Fibroblast of villous mesenchyme (primary cell): Measurements from ENCODE around the gene MEF2A. TPM values are rescaled to one million over a fixed set of nuclear protein-coding genes. Genes with fewer than 3 reads are reported as not detected.
"Not testable (repeated sequence)": the region's sequence is repeated elsewhere in the genome, so short reads cannot be mapped to it uniquely, and the experiment has no call there.

ENCODE experiments used
- DNase-seq: peaks from one replicate; pipeline ENCODE4 v3.0.0-alpha.2; 2010; ENCODE audit warnings: low read depth
- H3K4me3 ChIP-seq: 2 replicates; pipeline ENCODE4 v1.5.1; 2011; ENCODE audit warnings: low read depth, mild to moderate bottlenecking, low read length
- total RNA-seq: library from RNA; depleted of rRNA; stranded (reverse); fragments of >200 nt; gene quantifications from 2 replicates; pipeline ENCODE4 v1.2.3, GENCODE V29; 2012
- TF ChIP-seq, protein P1 (sequence below): IDR thresholded peaks from 2 replicates; pipeline ENCODE4 v1.5.1; 2012; ENCODE audit warnings: low read depth, mild to moderate bottlenecking, low read length; ENCODE audit not compliant: insufficient read depth

Gene MEF2A
- total RNA-seq = 28.1 and 38.7 TPM in 2 replicates

DNA sequence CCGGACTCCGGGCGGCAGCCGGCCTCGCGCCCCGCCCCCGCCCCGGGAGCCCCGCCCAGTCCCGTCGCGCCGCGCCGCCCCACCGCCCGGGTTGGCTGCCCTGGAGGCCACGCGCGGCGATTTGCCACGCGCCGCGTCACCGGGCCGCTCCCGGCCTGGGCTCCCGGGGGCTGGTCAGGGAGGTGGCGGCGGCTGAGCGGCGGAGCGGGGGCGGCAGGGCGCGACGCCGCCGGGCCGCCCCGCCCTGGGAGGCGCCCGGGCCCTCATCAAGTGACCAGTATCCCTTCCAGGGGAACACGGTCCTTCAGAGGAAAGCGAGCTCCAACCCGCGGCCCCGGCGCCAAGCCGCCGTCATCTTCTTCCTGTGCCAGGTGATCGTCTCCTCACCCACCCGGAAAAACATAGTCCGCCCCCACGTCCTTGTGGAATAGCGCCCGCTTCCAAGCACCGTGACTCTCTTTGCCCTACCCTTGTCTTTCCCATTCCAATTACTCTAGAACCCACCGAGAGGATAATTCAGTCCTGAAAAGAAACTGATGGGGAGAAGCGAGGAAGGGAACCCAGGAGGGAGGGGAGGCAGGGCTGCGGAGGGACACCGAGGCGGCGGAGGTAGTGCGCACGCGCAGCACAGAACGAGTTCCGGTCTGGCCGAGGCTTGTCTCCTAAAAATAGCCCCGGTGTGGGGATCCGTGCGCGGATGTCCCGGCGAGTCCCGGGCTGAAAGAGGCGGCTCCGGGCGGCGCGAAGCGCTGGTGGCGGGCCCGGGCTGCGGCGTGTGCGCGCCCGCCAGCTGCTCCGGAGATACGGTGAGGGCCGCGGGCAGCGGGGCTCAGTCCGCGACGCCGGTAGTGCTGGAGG lies at the start of gene MEF2A:
TSS of gene MEF2A (plus strand) at position 686 of the 858 bp plus-strand sequence. CDS start 67,136 bp downstream, outside the sequence.
- DNase-seq = peak; percentile 95
- TF ChIP-seq, protein P1, sequence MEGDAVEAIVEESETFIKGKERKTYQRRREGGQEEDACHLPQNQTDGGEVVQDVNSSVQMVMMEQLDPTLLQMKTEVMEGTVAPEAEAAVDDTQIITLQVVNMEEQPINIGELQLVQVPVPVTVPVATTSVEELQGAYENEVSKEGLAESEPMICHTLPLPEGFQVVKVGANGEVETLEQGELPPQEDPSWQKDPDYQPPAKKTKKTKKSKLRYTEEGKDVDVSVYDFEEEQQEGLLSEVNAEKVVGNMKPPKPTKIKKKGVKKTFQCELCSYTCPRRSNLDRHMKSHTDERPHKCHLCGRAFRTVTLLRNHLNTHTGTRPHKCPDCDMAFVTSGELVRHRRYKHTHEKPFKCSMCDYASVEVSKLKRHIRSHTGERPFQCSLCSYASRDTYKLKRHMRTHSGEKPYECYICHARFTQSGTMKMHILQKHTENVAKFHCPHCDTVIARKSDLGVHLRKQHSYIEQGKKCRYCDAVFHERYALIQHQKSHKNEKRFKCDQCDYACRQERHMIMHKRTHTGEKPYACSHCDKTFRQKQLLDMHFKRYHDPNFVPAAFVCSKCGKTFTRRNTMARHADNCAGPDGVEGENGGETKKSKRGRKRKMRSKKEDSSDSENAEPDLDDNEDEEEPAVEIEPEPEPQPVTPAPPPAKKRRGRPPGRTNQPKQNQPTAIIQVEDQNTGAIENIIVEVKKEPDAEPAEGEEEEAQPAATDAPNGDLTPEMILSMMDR = no peak
- peak within 1 kb of the TSS; percentile 98 for H3K4me3 ChIP-seq

- TF ChIP-seq, protein P1 = no peak
- no peak for DNase-seq
- H3K4me3 ChIP-seq = no peak overlapping the region
These were observed 47.6 kb upstream of the MEF2A start for GRCh38 chr15:99518191-99518590.

- H3K4me3 ChIP-seq, DNase-seq: not testable (repeated sequence)
These were observed 46.4 kb upstream of the MEF2A start for GRCh38 chr15:99519366-99519765.

GRCh38 chr15:99522288-99522687 lies 43.5 kb upstream of the MEF2A start:
- no peak for DNase-seq
- TF ChIP-seq, protein P1 = no peak
- H3K4me3 ChIP-seq = no peak overlapping the region

DNA sequence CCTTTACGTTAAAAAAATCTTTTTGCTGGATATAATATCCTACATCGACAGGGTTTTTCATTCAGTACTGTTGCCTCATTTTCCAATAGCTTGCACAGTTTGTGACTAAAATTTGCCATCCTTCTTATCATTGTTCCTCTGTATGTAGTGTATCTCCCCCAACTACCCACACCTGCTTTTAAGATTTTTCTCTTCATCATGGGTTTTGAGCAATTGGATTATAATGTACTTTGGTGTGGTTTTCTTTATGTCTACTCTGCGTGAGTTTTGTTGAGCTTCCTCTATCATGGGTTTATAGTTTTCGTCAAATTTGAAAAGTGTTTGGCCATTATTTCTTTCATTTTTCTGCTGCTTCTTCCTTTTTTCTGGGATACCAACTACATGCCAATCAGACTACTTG lies 39.6 kb upstream of the MEF2A start:
- no peak for DNase-seq
- TF ChIP-seq, protein P1 = no peak
- no peak overlapping the region for H3K4me3 ChIP-seq

DNA sequence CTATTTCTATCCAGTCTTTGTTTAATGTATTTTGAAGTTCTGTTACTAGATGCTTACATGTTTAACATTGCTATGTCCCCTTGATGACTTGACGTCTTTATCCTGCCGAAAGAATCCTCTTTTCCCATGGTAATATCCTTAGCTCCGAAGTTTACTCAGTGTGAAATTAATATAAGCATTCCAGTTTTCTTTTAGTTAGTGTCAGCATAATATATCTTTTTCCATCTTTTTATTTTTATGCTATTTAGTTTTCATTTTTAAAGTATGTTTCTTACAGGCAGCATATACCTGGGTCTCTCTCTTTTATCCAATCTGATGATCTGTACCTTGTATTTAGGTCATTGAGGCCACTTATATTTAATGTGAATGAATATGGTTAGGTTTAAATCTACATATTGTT lies 39.1 kb upstream of the MEF2A start:
- no peak overlapping the region for H3K4me3 ChIP-seq
- DNase-seq = no peak
- TF ChIP-seq, protein P1 = no peak

GRCh38 chr15:99536422-99537040 lies 29.3 kb upstream of the MEF2A start:
- no peak overlapping the region for H3K4me3 ChIP-seq
- TF ChIP-seq, protein P1 = no peak
- no peak for DNase-seq
